Stimulated activated CD8-positive, alpha-beta memory T cell treated with anti-CD3 and anti-CD28 coated beads, Interleukin-15, amount 100 ng/mL, for 48 hours (primary cell): ENCODE results near the gene DCP1A.
A peak's percentile ranks its signal among the peaks of the same experiment; 100 is the strongest.
"Not testable (repeated sequence)": the region's sequence is repeated elsewhere in the genome, so short reads cannot be mapped to it uniquely, and the experiment has no call there.

ENCODE experiments used
- DNase-seq, 2 donors: peaks; one replicate each; pipeline ENCODE4 v3.0.0-alpha.2; 2020; ENCODE audit warnings: low read depth in 2 of 2

Gene DCP1A

GRCh38 chr3:53347261-53348064 is at the start of gene DCP1A:
DCP1A (minus strand) TSS chr3:53347543; CDS start chr3:53347517, 26 bp downstream.
- peak; percentile 92 for DNase-seq

- DNase-seq, result no peak
These were observed 37.4 kb upstream of the DCP1A start for GRCh38 chr3:53384465-53385423.

- no peak for DNase-seq
These were observed 34.8 kb upstream of the DCP1A start for GRCh38 chr3:53382106-53382505.

DNA sequence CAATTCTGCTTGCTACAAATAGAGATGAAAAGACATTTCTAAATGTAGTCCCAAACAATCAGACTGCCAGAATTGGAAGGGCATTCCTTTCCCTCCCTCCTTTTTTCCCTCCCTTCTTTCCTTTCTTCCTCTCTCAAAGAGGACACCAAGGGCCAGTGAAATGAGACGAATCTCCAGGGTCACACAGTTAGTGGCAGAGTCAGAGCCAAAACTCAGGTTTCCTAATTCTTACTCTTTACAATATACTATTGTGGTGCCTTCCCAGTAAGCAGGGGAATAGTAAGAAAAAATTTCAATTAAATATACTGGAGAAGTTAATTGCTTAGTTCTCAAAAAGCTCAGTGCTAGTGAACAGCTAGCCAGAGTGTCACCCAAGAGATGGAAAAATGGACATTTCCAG is 33.0 kb upstream of the DCP1A start:
- DNase-seq, result no peak

DNA sequence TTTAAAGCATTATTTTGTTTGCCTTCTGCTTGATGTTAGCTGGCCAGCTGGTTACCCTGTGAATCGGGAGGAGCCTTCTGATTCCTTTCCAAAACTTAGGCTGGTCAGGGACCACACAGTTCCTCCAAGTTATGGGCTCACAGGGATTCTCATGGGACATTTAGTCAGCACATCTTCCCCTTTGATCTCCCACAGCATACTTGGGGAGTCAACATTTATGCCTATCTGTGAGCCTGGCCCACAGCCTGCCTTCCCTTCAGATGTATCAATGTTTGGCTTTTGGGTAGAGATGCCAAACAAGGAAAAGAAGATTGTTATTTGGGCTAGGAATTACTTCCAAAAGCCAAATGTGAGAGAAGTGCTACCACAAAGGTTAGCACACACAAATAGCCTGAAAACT is 32.6 kb upstream of the DCP1A start:
- DNase-seq, result no peak

- DNase-seq, result no peak
These were observed 30.5 kb upstream of the DCP1A start for GRCh38 chr3:53377794-53378193.

GRCh38 chr3:53376679-53377078 is 29.3 kb upstream of the DCP1A start:
- DNase-seq, result no peak

DNA sequence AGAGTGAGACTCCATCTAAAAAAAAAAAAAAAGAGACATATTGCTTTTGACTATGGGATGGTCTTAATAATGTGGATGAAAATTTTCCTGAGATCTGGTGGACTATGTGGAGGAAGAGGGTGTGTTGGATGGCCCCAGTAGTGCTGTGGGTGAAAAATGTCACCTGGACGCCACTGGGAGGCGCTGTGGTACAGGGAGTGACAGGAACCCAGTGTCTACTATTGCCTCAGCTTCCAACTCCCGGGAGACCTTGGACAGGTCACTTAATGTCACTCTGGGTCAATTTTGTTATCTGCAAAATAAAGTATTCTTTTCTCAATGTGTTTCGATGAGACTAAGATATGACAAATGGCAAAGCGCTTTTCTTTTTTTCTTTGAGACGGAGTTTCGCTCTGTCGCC is 27.7 kb upstream of the DCP1A start:
- peak; percentile 28 to 34 for DNase-seq

DNA sequence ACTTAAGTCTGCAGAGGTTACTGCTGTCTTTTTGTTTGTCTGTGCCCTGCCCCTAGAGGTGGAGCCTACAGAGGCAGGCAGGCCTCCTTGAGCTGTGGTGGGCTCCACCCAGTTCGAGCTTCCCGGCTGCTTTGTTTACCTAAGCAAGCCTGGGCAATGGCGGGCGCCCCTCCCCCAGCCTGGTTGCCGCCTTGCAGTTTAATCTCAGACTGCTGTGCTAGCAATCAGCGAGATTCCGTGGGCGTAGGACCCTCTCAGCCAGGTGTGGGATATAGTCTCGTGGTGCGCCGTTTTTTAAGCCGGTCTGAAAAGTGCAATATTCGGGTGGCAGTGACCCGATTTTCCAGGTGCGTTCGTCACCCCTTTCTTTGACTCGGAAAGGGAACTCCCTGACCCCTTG is 23.4 kb upstream of the DCP1A start:
- not testable (repeated sequence) for DNase-seq

DNA sequence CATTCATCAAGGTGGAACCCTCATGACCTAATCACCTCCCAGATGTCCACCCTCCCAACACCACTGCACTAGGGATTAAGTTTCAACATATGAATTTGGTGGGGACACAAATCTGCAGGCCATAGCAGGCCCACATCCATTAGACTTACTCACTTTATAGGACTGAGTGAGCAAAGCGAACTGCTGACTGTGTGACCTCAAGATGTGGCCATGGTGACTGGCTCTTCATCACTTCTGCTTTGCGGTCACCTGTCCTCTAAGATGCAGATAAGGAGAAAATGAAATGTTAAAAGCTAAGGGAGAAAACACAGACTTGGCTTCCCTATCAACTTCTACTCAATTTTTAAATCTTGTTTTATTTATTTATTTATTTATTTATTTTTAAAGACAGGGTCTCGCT is 14.5 kb upstream of the DCP1A start:
- DNase-seq, result no peak

DNA sequence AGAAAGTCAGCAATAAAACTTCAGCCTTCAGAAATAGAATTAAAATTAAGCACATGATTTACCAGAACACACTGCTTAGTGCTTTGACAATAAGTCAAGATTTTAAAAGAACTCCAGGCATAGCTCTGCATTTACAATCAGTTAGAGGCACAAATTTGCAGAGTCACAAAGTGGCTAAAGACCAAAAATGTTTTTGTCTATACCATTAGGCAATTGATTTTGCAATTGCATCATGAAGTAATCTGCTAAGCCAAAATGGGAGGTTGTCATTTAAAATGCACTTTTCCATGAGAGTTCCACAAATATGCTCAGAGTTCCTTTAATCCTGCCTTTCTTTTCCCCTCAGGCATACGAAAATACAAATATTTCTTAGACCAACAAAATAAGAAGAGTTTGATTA is 10.1 kb upstream of the DCP1A start:
- no peak for DNase-seq

DNA sequence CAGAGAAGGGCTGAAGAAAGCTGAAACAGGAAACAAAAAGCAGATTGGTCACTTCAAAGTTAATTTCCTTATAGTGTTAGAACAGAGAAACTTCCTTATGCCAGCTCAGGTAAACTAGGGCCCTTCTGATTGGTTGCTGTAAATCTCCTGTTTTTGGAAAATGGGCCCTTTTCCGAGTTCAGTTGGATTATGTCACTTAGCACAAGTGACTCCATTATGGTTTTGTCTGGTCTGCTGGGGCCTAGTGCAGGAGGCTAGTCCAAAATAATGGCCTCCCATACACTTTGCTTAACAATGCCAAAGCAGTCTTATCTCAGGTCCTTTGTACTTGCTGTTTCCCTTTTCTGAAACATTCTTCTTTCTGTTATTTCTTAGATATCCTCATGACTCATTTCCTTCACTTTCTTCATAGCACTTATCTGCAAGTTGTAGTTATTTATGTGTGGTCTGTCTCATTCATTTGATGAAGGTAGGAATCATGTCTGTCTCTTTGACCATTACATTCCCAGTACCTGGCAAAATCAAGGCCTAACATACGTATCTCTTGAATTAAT is 7.7 kb upstream of the DCP1A start:
- no peak for DNase-seq

DNA sequence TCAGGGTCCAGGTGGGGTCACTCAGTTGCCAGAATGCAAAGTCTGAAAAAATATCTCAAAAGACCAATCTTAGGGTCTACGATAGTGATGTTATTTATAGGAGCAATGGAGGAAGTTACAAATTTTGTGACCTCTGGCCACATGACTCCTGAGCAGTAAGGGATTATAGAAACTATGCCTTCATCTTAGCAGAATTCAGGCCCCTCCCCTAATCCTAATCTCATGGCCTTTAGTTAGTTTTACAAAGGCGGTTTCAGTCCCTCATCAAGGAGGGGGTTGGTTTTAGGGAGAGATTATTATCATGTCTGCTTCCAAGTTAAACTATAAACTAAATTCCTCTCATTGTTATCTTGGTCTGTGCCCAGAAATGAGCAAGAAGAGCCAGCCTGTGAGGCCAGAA is 5.9 kb upstream of the DCP1A start:
- no peak for DNase-seq

GRCh38 chr3:53350652-53351051 is 3.3 kb upstream of the DCP1A start:
- no peak for DNase-seq

- not testable (repeated sequence) for DNase-seq
These were observed 775 bp upstream of the DCP1A start for GRCh38 chr3:53348118-53348517.

DNA sequence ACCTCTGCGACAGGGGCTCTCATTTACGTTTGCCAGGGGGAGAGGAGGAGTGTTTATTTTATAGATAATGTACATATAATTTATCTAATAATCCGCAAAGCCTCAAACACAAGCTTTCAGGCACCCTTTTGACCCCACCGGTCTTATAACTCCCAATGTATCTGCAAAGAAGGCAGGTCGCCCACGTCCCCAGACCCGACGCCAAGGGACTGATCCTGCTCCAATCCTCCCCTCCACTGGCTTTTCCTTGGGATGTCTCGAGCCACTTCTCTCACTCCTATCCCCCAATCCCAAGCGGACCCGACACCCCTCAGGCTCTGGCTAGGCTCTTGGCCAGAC is 452 bp downstream of the DCP1A start:
- no peak for DNase-seq

DNA sequence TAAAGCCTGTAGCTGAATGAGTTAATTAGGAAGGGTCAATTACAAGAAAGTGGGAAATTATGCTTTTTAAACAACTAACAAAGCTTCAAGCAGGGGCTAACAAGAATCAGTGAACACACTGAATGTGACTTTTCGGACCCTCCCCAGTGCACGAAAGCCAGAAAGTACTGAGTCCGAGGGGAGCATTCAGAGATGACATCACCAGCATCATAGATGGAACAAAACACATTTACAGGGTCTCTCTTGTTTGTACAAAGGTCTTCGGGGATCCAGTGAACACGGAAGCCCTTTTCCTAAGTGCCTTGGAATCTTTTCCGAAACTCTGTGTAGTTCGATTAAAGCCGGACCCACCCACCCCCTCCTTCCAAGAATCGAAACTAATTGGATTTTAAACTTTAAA is 829 bp downstream of the DCP1A start:
- DNase-seq, result no peak

GRCh38 chr3:53342353-53342752 is 5.0 kb downstream of the DCP1A start:
- no peak for DNase-seq

- DNase-seq, result no peak
These were observed 10.0 kb downstream of the DCP1A start for GRCh38 chr3:53337167-53337940.

DNA sequence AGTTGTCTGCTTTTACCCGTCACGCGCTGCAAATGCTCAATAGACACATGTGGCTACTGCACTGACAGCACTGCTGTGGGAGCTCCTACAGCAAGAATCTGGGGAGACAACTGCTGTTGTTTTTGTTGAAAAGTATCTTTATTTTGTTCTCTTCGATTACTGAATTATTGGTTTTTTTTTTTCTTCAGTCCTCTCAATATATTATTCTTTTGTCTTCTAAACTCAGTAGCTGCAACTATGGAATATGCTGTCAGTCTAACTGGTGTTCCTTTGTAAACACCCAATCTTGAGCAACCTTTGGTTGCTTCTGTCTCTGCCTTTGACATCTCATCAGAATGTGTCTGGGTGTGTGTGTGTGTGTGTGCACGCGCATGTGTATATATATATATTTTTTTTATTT is 12.6 kb downstream of the DCP1A start:
- no peak for DNase-seq

DNA sequence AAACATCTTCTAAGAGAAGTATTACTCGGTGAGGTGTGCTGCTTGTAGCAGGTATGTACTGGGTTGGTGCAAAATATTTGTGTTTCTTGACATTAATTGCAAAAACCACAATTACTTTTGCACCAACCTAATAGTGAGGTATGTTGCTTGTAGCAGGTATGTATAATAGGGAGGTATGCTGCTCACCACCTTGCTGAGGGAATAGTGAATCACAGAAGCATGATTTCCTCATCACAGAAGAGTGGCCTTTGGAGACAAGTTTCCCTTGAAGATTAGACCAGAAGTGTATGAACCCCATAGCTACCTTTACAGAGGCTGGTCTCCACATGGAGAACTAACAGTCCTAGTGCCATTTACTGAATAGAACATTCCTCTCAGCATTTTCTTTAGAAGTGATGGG is 15.5 kb downstream of the DCP1A start:
- no peak for DNase-seq

DNA sequence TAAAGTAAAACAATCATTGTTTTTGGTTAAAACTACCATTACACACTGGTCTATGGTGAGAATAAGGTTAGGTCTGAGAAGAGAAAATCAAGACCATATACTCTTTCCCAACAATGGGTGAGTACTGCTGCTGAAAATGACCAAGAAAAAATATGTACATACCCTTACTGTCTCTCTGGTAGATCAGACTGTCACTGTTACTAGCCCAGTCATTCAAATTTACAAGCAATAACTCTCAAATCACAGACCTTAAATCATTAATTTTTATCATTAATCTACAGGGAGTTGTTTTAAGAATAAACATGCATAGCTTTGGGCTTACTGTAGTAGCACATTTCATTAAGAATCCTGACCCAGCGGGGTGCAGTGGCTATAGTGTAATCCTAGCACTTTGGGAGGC is 17.4 kb downstream of the DCP1A start:
- no peak for DNase-seq
